Measurements from ENCODE around the gene PDIA6.

GRCh38 chr2:10826625-10827024 lies 14.0 kb upstream of the PDIA6 start:
- TF ChIP-seq CTCF (IDR thresholded peaks at IDR 0.05; ENCODE audit: low read depth, low read length) (no peak), EZH2phosphoT487 (IDR thresholded peaks at IDR 0.05; ENCODE audit: low read depth) (no peak)

Measured in OCI-LY3 (cell line).